ENCODE results near the gene MRPS9. TPM values are rescaled to one million over a fixed set of nuclear protein-coding genes. Genes with fewer than 3 reads are reported as not detected.

Gene MRPS9
- 42.3 and 42.8 TPM in 2 replicates for total RNA-seq
- long read RNA-seq, transcript MRPS9-201 (11 exons, 1,500 nt), result major isoform, 186 of 244 reads
- long read RNA-seq, partial matches to known transcripts, result 9 of 244 reads
- long read RNA-seq, other reads (novel, unspliced or antisense), result 49 of 244 reads

GRCh38 chr2:105037572-105038382 lies at the start of gene MRPS9:
TSS of gene MRPS9 (plus strand) at chr2:105038069. CDS start at chr2:105038093, 24 bp downstream.
- Mint-ChIP-seq H3K4me1 (ENCODE audit: low read depth) (peaks cover 32% of the 10 kb centered on the region), H3K9me3 (ENCODE audit: low read depth) (peaks cover 3% of the 10 kb centered on the region), H3K4me3 (ENCODE audit: low read depth) (peak within 1 kb of the TSS; percentile 99), H3K36me3 (ENCODE audit: insufficient read depth) (peaks cover 3% of the 10 kb centered on the region), H3K27ac (peak within 1 kb of the TSS; percentile 99), H3K27me3 (no peaks in the 10 kb centered on the region)
- DNase-seq (ENCODE audit: low spot score, unreplicated experiment), result peak; percentile 95
- no peak for TF ChIP-seq CTCF (IDR thresholded peaks at IDR 0.05; ENCODE audit: unreplicated experiment)

GRCh38 chr2:105005181-105005951 lies 32.5 kb upstream of the MRPS9 start:
- peaks cover 19% of the 10 kb centered on the region for H3K9me3 Mint-ChIP-seq (ENCODE audit: low read depth)
- no peak overlapping the region for H3K4me3 Mint-ChIP-seq (ENCODE audit: low read depth)
- no peak for TF ChIP-seq CTCF (IDR thresholded peaks at IDR 0.05; ENCODE audit: unreplicated experiment)
- H3K27ac Mint-ChIP-seq, result peak overlapping the region; percentile 79
- H3K27me3 Mint-ChIP-seq, result no peaks in the 10 kb centered on the region
- DNase-seq (ENCODE audit: low spot score, unreplicated experiment), result no peak
- peaks cover 17% of the 10 kb centered on the region for H3K4me1 Mint-ChIP-seq (ENCODE audit: low read depth)
- peaks cover 2% of the 10 kb centered on the region for H3K36me3 Mint-ChIP-seq (ENCODE audit: insufficient read depth)

GRCh38 chr2:105007367-105007766 lies 30.5 kb upstream of the MRPS9 start:
- H3K27ac Mint-ChIP-seq, result no peak overlapping the region
- no peak overlapping the region for H3K4me3 Mint-ChIP-seq (ENCODE audit: low read depth)
- H3K9me3 Mint-ChIP-seq (ENCODE audit: low read depth), result peaks cover 28% of the 10 kb centered on the region
- no peak for TF ChIP-seq CTCF (IDR thresholded peaks at IDR 0.05; ENCODE audit: unreplicated experiment)
- no peaks in the 10 kb centered on the region for H3K27me3 Mint-ChIP-seq
- H3K4me1 Mint-ChIP-seq (ENCODE audit: low read depth), result peaks cover 17% of the 10 kb centered on the region
- DNase-seq (ENCODE audit: low spot score, unreplicated experiment), result no peak
- peaks cover 2% of the 10 kb centered on the region for H3K36me3 Mint-ChIP-seq (ENCODE audit: insufficient read depth)

- DNase-seq (ENCODE audit: low spot score, unreplicated experiment), result no peak
- Mint-ChIP-seq H3K27ac (no peak overlapping the region), H3K4me3 (ENCODE audit: low read depth) (no peak overlapping the region), H3K27me3 (no peaks in the 10 kb centered on the region), H3K36me3 (ENCODE audit: insufficient read depth) (peaks cover 4% of the 10 kb centered on the region), H3K4me1 (ENCODE audit: low read depth) (peaks cover 11% of the 10 kb centered on the region), H3K9me3 (ENCODE audit: low read depth) (peaks cover 21% of the 10 kb centered on the region)
- TF ChIP-seq CTCF (IDR thresholded peaks at IDR 0.05; ENCODE audit: unreplicated experiment), result no peak
Measured at GRCh38 chr2:105032476-105032875, 5.4 kb upstream of the MRPS9 start.

GRCh38 chr2:105034170-105034569 lies 3.7 kb upstream of the MRPS9 start:
- Mint-ChIP-seq H3K4me1 (ENCODE audit: low read depth) (peaks cover 19% of the 10 kb centered on the region), H3K27me3 (no peaks in the 10 kb centered on the region), H3K4me3 (ENCODE audit: low read depth) (no peak overlapping the region), H3K27ac (no peak overlapping the region), H3K9me3 (ENCODE audit: low read depth) (peaks cover 18% of the 10 kb centered on the region), H3K36me3 (ENCODE audit: insufficient read depth) (peaks cover 4% of the 10 kb centered on the region)
- DNase-seq (ENCODE audit: low spot score, unreplicated experiment), result no peak
- TF ChIP-seq CTCF (IDR thresholded peaks at IDR 0.05; ENCODE audit: unreplicated experiment), result no peak

Measured in progenitor cell of endocrine pancreas (in vitro differentiated cells).